HG02678 (cell line): Measurements from ENCODE around the gene WNT11.

Experiments used
- ATAC-seq: cut with Tn5 transposase; IDR thresholded peaks from one replicate; pipeline ENCODE4 v1.9.1; 2021; ENCODE audit warnings: mild to moderate bottlenecking, moderate library complexity; ENCODE audit not compliant: unreplicated experiment

Gene WNT11

GRCh38 chr11:76177250-76177686 is 29.0 kb downstream of the WNT11 start:
- no peak for ATAC-seq

- ATAC-seq, result no peak
These were observed 29.8 kb downstream of the WNT11 start for GRCh38 chr11:76176463-76176862.

GRCh38 chr11:76175783-76176182 is 30.5 kb downstream of the WNT11 start:
- no peak for ATAC-seq

GRCh38 chr11:76174330-76174729 is 32.0 kb downstream of the WNT11 start:
- ATAC-seq, result no peak

GRCh38 chr11:76173663-76174062 is 32.6 kb downstream of the WNT11 start:
- no peak for ATAC-seq

GRCh38 chr11:76172583-76172982 is 33.7 kb downstream of the WNT11 start:
- no peak for ATAC-seq

GRCh38 chr11:76170468-76170867 is 35.8 kb downstream of the WNT11 start:
- no peak for ATAC-seq

GRCh38 chr11:76169473-76169896 is 36.8 kb downstream of the WNT11 start:
- peak; percentile 48 for ATAC-seq

GRCh38 chr11:76167590-76167989 is 38.7 kb downstream of the WNT11 start:
- no peak for ATAC-seq

- peak; percentile 54 for ATAC-seq
These were observed 40.0 kb downstream of the WNT11 start for GRCh38 chr11:76166314-76166713.

GRCh38 chr11:76164861-76165751 is 41.2 kb downstream of the WNT11 start:
- ATAC-seq, result no peak

GRCh38 chr11:76164081-76164480 is 42.2 kb downstream of the WNT11 start:
- no peak for ATAC-seq

- ATAC-seq, result no peak
These were observed 42.9 kb downstream of the WNT11 start for GRCh38 chr11:76163289-76163880.

GRCh38 chr11:76162336-76163288 is 43.7 kb downstream of the WNT11 start:
- no peak for ATAC-seq

GRCh38 chr11:76161261-76161961 is 44.9 kb downstream of the WNT11 start:
- ATAC-seq, result peak; percentile 41

- no peak for ATAC-seq
These were observed 45.4 kb downstream of the WNT11 start for GRCh38 chr11:76160856-76161255.

- no peak for ATAC-seq
These were observed 46.2 kb downstream of the WNT11 start for GRCh38 chr11:76159983-76160661.

- no peak for ATAC-seq
These were observed 46.9 kb downstream of the WNT11 start for GRCh38 chr11:76159303-76159937.
